Neural progenitor cell (in vitro differentiated cells): ENCODE measurements around the gene EEF2K.

Source experiments
- EZH2 ChIP-seq: fragments of 200-600 bp; sonication (generic); IDR thresholded peaks from 2 replicates; pipeline ENCODE4 v1.6.1; 2017; ENCODE audit warnings: antibody characterized with exemption, mild to moderate bottlenecking, moderate library complexity
- EZH2phosphoT487 ChIP-seq: fragments of 200-600 bp; sonication (generic); IDR thresholded peaks from 2 replicates; pipeline ENCODE4 v1.6.1; 2017; ENCODE audit warnings: antibody characterized with exemption
- TF ChIP-seq, protein P1 (sequence below): fragments of 200-600 bp; sonication (generic); IDR thresholded peaks from 2 replicates; pipeline ENCODE4 v1.5.1; 2017; ENCODE audit warnings: antibody characterized with exemption, mild to moderate bottlenecking

DNA sequence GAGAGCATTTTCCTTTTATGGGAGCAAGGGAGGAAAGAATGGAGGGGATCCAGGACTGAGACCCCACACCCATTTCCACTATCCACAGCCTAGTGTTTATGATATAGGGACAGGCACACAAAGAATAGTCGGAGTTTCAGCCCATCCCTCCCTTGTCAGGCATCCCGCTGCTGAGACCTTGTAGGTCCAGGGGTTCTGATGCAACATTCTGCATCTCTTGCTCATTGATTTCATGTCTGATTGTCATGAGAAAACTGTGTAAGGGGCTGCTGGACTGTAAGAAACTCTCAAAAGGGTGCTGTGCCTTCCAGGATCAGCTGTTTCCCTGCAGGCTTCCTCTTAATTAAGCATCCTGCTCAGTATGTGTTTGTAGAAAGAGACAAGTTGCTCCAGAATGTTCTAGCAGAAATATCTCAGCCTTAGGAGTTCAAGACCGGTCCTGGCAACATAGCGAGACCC, 85.8 kb downstream of the EEF2K start:
- TF ChIP-seq EZH2 (no peak), EZH2phosphoT487 (no peak)
- TF ChIP-seq, protein P1, sequence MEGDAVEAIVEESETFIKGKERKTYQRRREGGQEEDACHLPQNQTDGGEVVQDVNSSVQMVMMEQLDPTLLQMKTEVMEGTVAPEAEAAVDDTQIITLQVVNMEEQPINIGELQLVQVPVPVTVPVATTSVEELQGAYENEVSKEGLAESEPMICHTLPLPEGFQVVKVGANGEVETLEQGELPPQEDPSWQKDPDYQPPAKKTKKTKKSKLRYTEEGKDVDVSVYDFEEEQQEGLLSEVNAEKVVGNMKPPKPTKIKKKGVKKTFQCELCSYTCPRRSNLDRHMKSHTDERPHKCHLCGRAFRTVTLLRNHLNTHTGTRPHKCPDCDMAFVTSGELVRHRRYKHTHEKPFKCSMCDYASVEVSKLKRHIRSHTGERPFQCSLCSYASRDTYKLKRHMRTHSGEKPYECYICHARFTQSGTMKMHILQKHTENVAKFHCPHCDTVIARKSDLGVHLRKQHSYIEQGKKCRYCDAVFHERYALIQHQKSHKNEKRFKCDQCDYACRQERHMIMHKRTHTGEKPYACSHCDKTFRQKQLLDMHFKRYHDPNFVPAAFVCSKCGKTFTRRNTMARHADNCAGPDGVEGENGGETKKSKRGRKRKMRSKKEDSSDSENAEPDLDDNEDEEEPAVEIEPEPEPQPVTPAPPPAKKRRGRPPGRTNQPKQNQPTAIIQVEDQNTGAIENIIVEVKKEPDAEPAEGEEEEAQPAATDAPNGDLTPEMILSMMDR, result no peak
